HEK293 (cell line): Measurements from ENCODE around the gene MEF2C.

Experiments
- CTCF ChIA-PET: fragments of 350-600 bp; formaldehyde crosslinking; extraction: SDS; loops from one replicate; lab custom pipeline; 2021; ENCODE audit warnings: antibody characterized with exemption; lab: Yijun Ruan, JAX
- POLR2A ChIA-PET: fragments of 300-600 bp; formaldehyde crosslinking; extraction: SDS; loops from one replicate; lab custom pipeline; 2020; ENCODE audit warnings: antibody characterized with exemption, inconsistent platforms; lab: Yijun Ruan, JAX
- H3K27ac ChIP-seq: fragments of 200-500 bp; sonication (Bioruptor generic); 2 replicates; pipeline ENCODE4 v1.5.1; 2014; ENCODE audit warnings: low read depth, low read length, control low read depth, inconsistent platforms; ENCODE audit errors: extremely low read depth
- H3K36me3 ChIP-seq, 2 experiments: fragments of 200-500 bp in 1 of 2; sonication (Bioruptor generic) in 1 of 2; 1 replicate in 1 of 2; 2 replicates in 1 of 2; pipeline ENCODE4 v1.5.1; 2014 to 2017; ENCODE audit warnings: inconsistent platforms in 2 of 2, low read length in 2 of 2; ENCODE audit not compliant: control insufficient read depth in 2 of 2, insufficient read depth in 1 of 2
- H3K4me1 ChIP-seq: fragments of 200-500 bp; sonication (Bioruptor generic); 2 replicates; pipeline ENCODE4 v1.5.1; 2014; ENCODE audit warnings: mild to moderate bottlenecking, low read length, inconsistent platforms; ENCODE audit not compliant: control insufficient read depth, insufficient read depth
- H3K4me3 ChIP-seq: 2 replicates; pipeline ENCODE4 v1.5.1; 2011; ENCODE audit warnings: low read depth, mild to moderate bottlenecking, control low read depth, low read length, moderate library complexity
- H3K9me3 ChIP-seq: fragments of 200-500 bp; sonication (Bioruptor generic); 2 replicates; pipeline ENCODE4 v1.5.1; 2014; ENCODE audit warnings: low read depth, low read length, inconsistent platforms; ENCODE audit not compliant: control insufficient read depth, insufficient read depth
- HIC1 ChIP-seq: fragments of 450-650 bp; formaldehyde crosslinking; IDR thresholded peaks from 2 replicates; pipeline ENCODE4 v1.5.1; 2016; ENCODE audit warnings: missing biosample characterization, missing genetic modification characterization
- IKZF3 ChIP-seq: fragments of 450-650 bp; IDR thresholded peaks from 2 replicates; pipeline ENCODE4 v1.5.0; 2018; ENCODE audit warnings: missing biosample characterization, mild to moderate bottlenecking, missing genetic modification characterization, moderate library complexity
- INSM2 ChIP-seq: fragments of 450-650 bp; formaldehyde crosslinking; IDR thresholded peaks from 2 replicates; pipeline ENCODE4 v1.5.1; 2016; ENCODE audit warnings: missing biosample characterization, missing genetic modification characterization
- KLF1 ChIP-seq: fragments of 450-650 bp; formaldehyde crosslinking; IDR thresholded peaks from 2 replicates; pipeline ENCODE4 v1.5.1; 2016; ENCODE audit warnings: missing biosample characterization, missing genetic modification characterization
- MYNN ChIP-seq: fragments of 450-650 bp; formaldehyde crosslinking; IDR thresholded peaks from 2 replicates; pipeline ENCODE4 v1.5.1; 2016; ENCODE audit warnings: missing biosample characterization, missing genetic modification characterization, borderline replicate concordance
- PRDM6 ChIP-seq: fragments of 450-650 bp; formaldehyde crosslinking; IDR thresholded peaks from 2 replicates; pipeline ENCODE4 v1.5.1; 2017; ENCODE audit warnings: missing biosample characterization, missing genetic modification characterization
- RBAK ChIP-seq: fragments of 450-650 bp; formaldehyde crosslinking; IDR thresholded peaks from 2 replicates; pipeline ENCODE4 v1.5.1; 2016; ENCODE audit warnings: missing biosample characterization, missing genetic modification characterization
- SCRT1 ChIP-seq: fragments of 450-650 bp; formaldehyde crosslinking; IDR thresholded peaks from 2 replicates; pipeline ENCODE4 v1.5.1; 2016; ENCODE audit warnings: missing biosample characterization, missing genetic modification characterization, borderline replicate concordance
- SCRT2 ChIP-seq: fragments of 450-650 bp; formaldehyde crosslinking; IDR thresholded peaks from 2 replicates; pipeline ENCODE4 v1.5.1; 2016; ENCODE audit warnings: missing biosample characterization, missing genetic modification characterization
- TCF7L2 ChIP-seq: IDR thresholded peaks from 2 replicates; pipeline ENCODE4 v1.6.1; 2011; ENCODE audit warnings: low read depth, mild to moderate bottlenecking, inconsistent platforms, low read length, moderate library complexity, borderline replicate concordance
- ZNF433 ChIP-seq: fragments of 450-650 bp; formaldehyde crosslinking; IDR thresholded peaks from 2 replicates; pipeline ENCODE4 v1.5.1; 2016; ENCODE audit warnings: missing biosample characterization, missing genetic modification characterization, low read depth
- ZNF510 ChIP-seq: fragments of 450-650 bp; formaldehyde crosslinking; IDR thresholded peaks from 2 replicates; pipeline ENCODE4 v1.5.1; 2018; ENCODE audit warnings: mild to moderate bottlenecking, missing genetic modification characterization, missing biosample characterization; ENCODE audit not compliant: insufficient replicate concordance
- ZNF555 ChIP-seq: fragments of 450-650 bp; formaldehyde crosslinking; conservative IDR thresholded peaks from 2 replicates; pipeline ENCODE4 v1.5.1; 2017; ENCODE audit warnings: missing biosample characterization, mild to moderate bottlenecking, missing genetic modification characterization, inconsistent platforms
- ZNF600 ChIP-seq: fragments of 450-650 bp; formaldehyde crosslinking; IDR thresholded peaks from 2 replicates; pipeline ENCODE4 v1.5.1; 2016; ENCODE audit warnings: missing biosample characterization, missing genetic modification characterization
- ZNF629 ChIP-seq: fragments of 450-650 bp; formaldehyde crosslinking; IDR thresholded peaks from 2 replicates; pipeline ENCODE4 v1.5.1; 2017; ENCODE audit warnings: missing biosample characterization, missing genetic modification characterization
- ZNF658 ChIP-seq: fragments of 450-650 bp; formaldehyde crosslinking; IDR thresholded peaks from 2 replicates; pipeline ENCODE4; 2016; ENCODE audit warnings: missing biosample characterization, missing genetic modification characterization
- ZNF660 ChIP-seq: fragments of 450-650 bp; IDR thresholded peaks from 2 replicates; pipeline ENCODE4 v1.5.1; 2018; ENCODE audit warnings: missing biosample characterization, mild to moderate bottlenecking, missing genetic modification characterization
- ZNF704 ChIP-seq: fragments of 450-650 bp; formaldehyde crosslinking; IDR thresholded peaks from 2 replicates; pipeline ENCODE4 v1.5.1; 2016; ENCODE audit warnings: missing biosample characterization, missing genetic modification characterization
- ZNF791 ChIP-seq: fragments of 450-650 bp; formaldehyde crosslinking; IDR thresholded peaks from 2 replicates; pipeline ENCODE4 v1.5.1; 2016; ENCODE audit warnings: missing biosample characterization, missing genetic modification characterization
- TF ChIP-seq, protein P1 (sequence below): fragments of 450-650 bp; formaldehyde crosslinking; IDR thresholded peaks from 2 replicates; pipeline ENCODE4 v1.5.1; 2016; ENCODE audit warnings: missing biosample characterization, missing genetic modification characterization

Gene MEF2C

GRCh38 chr5:88746438-88746882, 136.5 kb downstream of the MEF2C start:
- Histone ChIP-seq H3K4me1 (peaks cover 2% of the 10 kb centered on the region; the same call in 1 of the 2 replicates), H3K4me3 (no peak overlapping the region), H3K9me3 (no peaks in the 10 kb centered on the region), H3K27ac (no peak overlapping the region), H3K36me3 (peaks cover 0 to 4% of the 10 kb centered on the region in 2 experiments; a peak in 2 of 3 replicates)
- TF ChIP-seq SCRT2: peak; percentile 90
- peak; percentile 42; the same call in 1 of the 2 replicates for TF ChIP-seq SCRT1 (tag by site-specific recombination)
- TF ChIP-seq RBAK (tag by site-specific recombination): no peak
- no peak for TF ChIP-seq ZNF704 (tag by site-specific recombination)
- CTCF ChIA-PET: interaction anchor here (0.7 to 0.8 kb wide), 2 partner anchors 17 to 698 kb away, joined by 3 read pairs; no protein-coding TSS in a partner anchor
- POLR2A ChIA-PET: no interaction called here

DNA sequence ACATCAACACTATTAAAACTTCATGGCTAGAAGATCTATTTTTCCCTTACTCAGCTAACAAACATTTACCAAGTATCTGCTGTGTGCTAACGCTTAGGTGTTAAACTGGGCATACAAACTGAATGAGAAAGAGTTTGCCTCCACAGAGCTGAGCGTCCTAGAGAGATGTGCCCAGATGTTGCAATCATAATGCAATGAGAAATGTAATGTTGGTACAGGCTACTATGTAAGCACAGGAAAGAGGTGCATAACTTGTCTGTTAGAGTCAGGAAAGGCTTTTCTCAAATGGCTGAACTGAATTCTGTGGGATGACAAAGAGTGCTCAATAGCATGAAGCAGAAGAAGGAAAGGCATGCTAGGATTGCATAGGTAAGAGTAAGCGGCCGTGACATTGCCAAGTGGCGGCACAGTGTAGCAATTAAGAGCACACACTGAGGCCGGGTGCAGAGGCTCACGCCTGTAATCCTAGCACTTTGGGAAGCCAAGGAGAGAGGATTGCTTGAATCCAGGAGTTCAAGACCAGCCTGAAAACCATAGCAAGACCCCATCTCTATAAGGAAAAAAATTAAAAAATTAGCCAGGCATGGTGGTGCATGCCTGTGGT, 137.8 kb downstream of the MEF2C start:
- CTCF ChIA-PET: no interaction called here
- H3K36me3 ChIP-seq: no peaks in the 10 kb centered on the region
- H3K4me1 ChIP-seq: peaks cover 8% of the 10 kb centered on the region; the same call in 1 of the 2 replicates
- no peak overlapping the region for H3K4me3 ChIP-seq
- no peaks in the 10 kb centered on the region for H3K9me3 ChIP-seq
- POLR2A ChIA-PET: no interaction called here
- TF ChIP-seq, protein P1, sequence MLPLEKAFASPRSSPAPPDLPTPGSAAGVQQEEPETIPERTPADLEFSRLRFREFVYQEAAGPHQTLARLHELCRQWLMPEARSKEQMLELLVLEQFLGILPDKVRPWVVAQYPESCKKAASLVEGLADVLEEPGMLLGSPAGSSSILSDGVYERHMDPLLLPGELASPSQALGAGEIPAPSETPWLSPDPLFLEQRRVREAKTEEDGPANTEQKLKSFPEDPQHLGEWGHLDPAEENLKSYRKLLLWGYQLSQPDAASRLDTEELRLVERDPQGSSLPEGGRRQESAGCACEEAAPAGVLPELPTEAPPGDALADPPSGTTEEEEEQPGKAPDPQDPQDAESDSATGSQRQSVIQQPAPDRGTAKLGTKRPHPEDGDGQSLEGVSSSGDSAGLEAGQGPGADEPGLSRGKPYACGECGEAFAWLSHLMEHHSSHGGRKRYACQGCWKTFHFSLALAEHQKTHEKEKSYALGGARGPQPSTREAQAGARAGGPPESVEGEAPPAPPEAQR (tag by site-specific recombination): no peak
- no peak for TF ChIP-seq IKZF3
- no peak for TF ChIP-seq ZNF433 (tag by site-specific recombination)
- no peak for TF ChIP-seq ZNF658 (tag by site-specific recombination)
- no peak for TF ChIP-seq ZNF510
- TF ChIP-seq ZNF660 (tag by site-specific recombination): no peak
- TF ChIP-seq ZNF555 (tag by site-specific recombination): no peak
- no peak for TF ChIP-seq KLF1
- TF ChIP-seq ZNF791: no peak
- no peak for TF ChIP-seq ZNF600
- TF ChIP-seq MYNN (tag by site-specific recombination): no peak
- H3K27ac ChIP-seq: no peak overlapping the region

GRCh38 chr5:88743231-88743834, 139.7 kb downstream of the MEF2C start:
- Histone ChIP-seq H3K36me3 (no peaks in the 10 kb centered on the region), H3K9me3 (no peaks in the 10 kb centered on the region), H3K4me1 (peaks cover 8% of the 10 kb centered on the region; the same call in 1 of the 2 replicates), H3K27ac (no peak overlapping the region), H3K4me3 (no peak overlapping the region)
- TF ChIP-seq PRDM6 (tag by site-specific recombination): peak; percentile 53; the same call in 1 of the 2 replicates
- 0 out of 2 replicates have a peak, but pooled peaks have one; percentile 19 for TF ChIP-seq ZNF629 (tag by site-specific recombination)
- 0 out of 2 replicates have a peak, but pooled peaks have one; percentile 59 for TF ChIP-seq TCF7L2
- no peak for TF ChIP-seq INSM2 (tag by site-specific recombination)
- no peak for TF ChIP-seq HIC1 (tag by site-specific recombination)
- ChIA-PET POLR2A (no interaction called here), CTCF (no interaction called here)
